Heart left ventricle (tissue), 16 donors: ENCODE data around the gene PEAK1. TPM values are rescaled to one million over a fixed set of nuclear protein-coding genes. Genes with fewer than 3 reads are reported as not detected.

Experiments
- ATAC-seq, 4 donors: fragments of 200-7000 bp; cut with Tn5 transposase; one replicate each; pipeline ENCODE4 v1.9.1; 2020 to 2022; ENCODE audit warnings: moderate library complexity in 4 of 4, mild to moderate bottlenecking in 3 of 4, moderate number of reproducible peaks in 1 of 4
- DNase-seq, 5 donors: peaks; one replicate each; pipeline ENCODE4 v3.0.0-alpha.2; 2020
- H3K27ac ChIP-seq, 12 donors: fragments of 200-600 bp; sonication (generic) in 4 of 12; one replicate each; pipeline versions ENCODE4 v1.5.0 to v1.8.0; 2016 to 2022; ENCODE audit warnings: mild to moderate bottlenecking in 2 of 12
- H3K27me3 ChIP-seq, 9 donors: fragments of 200-600 bp; sonication (generic) in 2 of 9; one replicate each; pipeline versions ENCODE4 v1.5.1 to v1.8.0; 2016 to 2022; ENCODE audit warnings: mild to moderate bottlenecking in 3 of 9
- H3K36me3 ChIP-seq, 9 donors: fragments of 200-600 bp; sonication (generic) in 2 of 9; one replicate each; pipeline versions ENCODE4 v1.5.0 to v1.8.0; 2018 to 2022; ENCODE audit warnings: mild to moderate bottlenecking in 2 of 9
- H3K4me1 ChIP-seq, 12 donors: fragments of 200-600 bp; sonication (generic) in 4 of 12; one replicate each; pipeline versions ENCODE4 v1.5.0 to v1.8.0; 2016 to 2022; ENCODE audit warnings: mild to moderate bottlenecking in 3 of 12
- H3K4me3 ChIP-seq, 12 donors: fragments of 200-600 bp; sonication (generic) in 4 of 12; one replicate each; pipeline versions ENCODE4 v1.5.0 to v1.8.0; 2017 to 2022; ENCODE audit warnings: mild to moderate bottlenecking in 9 of 12, moderate library complexity in 4 of 12
- H3K9me3 ChIP-seq, 12 donors: fragments of 200-600 bp; sonication (generic) in 4 of 12; one replicate each; pipeline versions ENCODE4 v1.5.0 to v1.8.0; 2016 to 2022; ENCODE audit warnings: mild to moderate bottlenecking in 1 of 12
- POLR2A ChIP-seq, 2 donors: fragments of 450-650 bp; IDR thresholded peaks; one replicate each; pipeline ENCODE4 v1.6.1; 2017; ENCODE audit warnings: antibody characterized with exemption in 2 of 2, mild to moderate bottlenecking in 2 of 2, moderate library complexity in 2 of 2
- WGBS, 4 donors: extraction: QIAGEN DNeasy Blood & Tissue Kit in 2 of 4; methylation state at CpG; one replicate each; pipeline versions ENCODE4 v1.1.5 to v1.1.7; 2013 to 2018; 5-methylcytosine and 5-hydroxymethylcytosine counted together
- intact Hi-C, 10 donors: fragments of 100-400 bp; cut with DNase I; formaldehyde crosslinking; loops; one replicate each; pipeline versions ENCODE4 v1.11.1 to v1.14.2; 2022
- polyA plus RNA-seq, 2 donors: library from polyadenylated mRNA; stranded (reverse); fragments of 200-250 nt; gene quantifications; one replicate each; pipeline ENCODE4 v1.2.3, GENCODE V29; 2013
- total RNA-seq, 9 donors: library from RNA; depleted of rRNA in 2 of 9; stranded (reverse); fragments of >200 nt in 2 of 9; fragmentation: NEBNext Ultra II Directional in 3 of 9; extraction: Animal tissue kit (Norgen Biotek cat#: 25700) in 3 of 9; gene quantifications; one replicate each; pipeline versions ENCODE4 v1.1.0 to v1.2.4, GENCODE V29; 2016 to 2023
- TF ChIP-seq, protein P1 (sequence below), 12 donors: fragments of 200-600 bp; sonication (generic) in 4 of 12; IDR thresholded peaks; one replicate each; pipeline versions ENCODE4 v1.5.0 to v1.8.0; 2018 to 2022; ENCODE audit warnings: antibody characterized with exemption in 12 of 12, mild to moderate bottlenecking in 5 of 12
- donor health status: ischemic (EF 13 %, LVEDD 7.1; RV severe dilation, severe dysfunction).
- donor health status: healthy with polysubstance abuse.
- donor health status: DM: no; HTN: yes; CAD: no.
- donor health status: DM: no; HTN: no; CAD: no.
- donor health status: ischemic (EF 25% LVEDD 6.9; RV normal size, moderate dysfunction).
- donor health status: ischemic (EF 25% LVEDD 5.7; RV mildly dilated, moderate dysfunction).
- donor health status: healthy.
- donor health status: DM: yes; HTN: yes; CAD: no.
- donor health status: ischemic (EF 35%, LVEDD 5.7; RV mildly dilated, moderate dysfunction).
- donor health status: nonischemic (EF 11% LVEDD 7.7; RV severe dilation, severe dysfunction).
- donor health status: DM: yes; HTN: yes; CAD: no.
- donor health status: PGD.
- donor health status: ischemic (EF 29% LVEDD 5.4; RV normal size, mild dysfunction).
- donor health status: nonischemic (EF 23%, LVEDD 6.1; RV moderate dilation, normal function).

PEAK1 gene
- total and polyA plus RNA-seq, 11 donors: 12.8 to 139 (median 86.3) TPM

GRCh38 chr15:77074350-77074749, 345.6 kb downstream of the PEAK1 start:
- intact Hi-C loops: no loop called here
- TF ChIP-seq, protein P1, sequence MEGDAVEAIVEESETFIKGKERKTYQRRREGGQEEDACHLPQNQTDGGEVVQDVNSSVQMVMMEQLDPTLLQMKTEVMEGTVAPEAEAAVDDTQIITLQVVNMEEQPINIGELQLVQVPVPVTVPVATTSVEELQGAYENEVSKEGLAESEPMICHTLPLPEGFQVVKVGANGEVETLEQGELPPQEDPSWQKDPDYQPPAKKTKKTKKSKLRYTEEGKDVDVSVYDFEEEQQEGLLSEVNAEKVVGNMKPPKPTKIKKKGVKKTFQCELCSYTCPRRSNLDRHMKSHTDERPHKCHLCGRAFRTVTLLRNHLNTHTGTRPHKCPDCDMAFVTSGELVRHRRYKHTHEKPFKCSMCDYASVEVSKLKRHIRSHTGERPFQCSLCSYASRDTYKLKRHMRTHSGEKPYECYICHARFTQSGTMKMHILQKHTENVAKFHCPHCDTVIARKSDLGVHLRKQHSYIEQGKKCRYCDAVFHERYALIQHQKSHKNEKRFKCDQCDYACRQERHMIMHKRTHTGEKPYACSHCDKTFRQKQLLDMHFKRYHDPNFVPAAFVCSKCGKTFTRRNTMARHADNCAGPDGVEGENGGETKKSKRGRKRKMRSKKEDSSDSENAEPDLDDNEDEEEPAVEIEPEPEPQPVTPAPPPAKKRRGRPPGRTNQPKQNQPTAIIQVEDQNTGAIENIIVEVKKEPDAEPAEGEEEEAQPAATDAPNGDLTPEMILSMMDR (IDR thresholded peaks at IDR 0.05): no peak
- no peak for TF ChIP-seq POLR2A (IDR thresholded peaks at IDR 0.05)
- Histone ChIP-seq H3K27me3 (no peaks in the 10 kb centered on the region), H3K9me3 (no peaks in the 10 kb centered on the region), H3K4me1 (peaks cover 0 to 14% (median 9%) of the 10 kb centered on the region in 12 donors), H3K27ac (no peak overlapping the region), H3K4me3 (no peak overlapping the region), H3K36me3 (no peaks in the 10 kb centered on the region)
- ATAC-seq: no peak
- WGBS, 4 donors: 75 to 92% (median 76%) methylated on average over 2 of the region's 2 CpGs
- DNase-seq: no peak

GRCh38 chr15:77071305-77072223, 348.3 kb downstream of the PEAK1 start:
- Histone ChIP-seq H3K27me3 (no peaks in the 10 kb centered on the region), H3K4me3 (peak overlapping the region in 11 of 12 donors; percentile 60 to 95 (median 79)), H3K36me3 (no peaks in the 10 kb centered on the region), H3K27ac (peak overlapping the region in 11 of 12 donors; percentile 69 to 96 (median 90)), H3K9me3 (no peaks in the 10 kb centered on the region), H3K4me1 (peaks cover 0 to 41% (median 29%) of the 10 kb centered on the region in 12 donors)
- ATAC-seq (no peak), DNase-seq (no peak)
- intact Hi-C loops: no loop called here
- 76 to 80% (median 77%) methylated on average over 15 of the region's 15 CpGs for WGBS, 4 donors
- TF ChIP-seq, protein P1 (IDR thresholded peaks at IDR 0.05): no peak
- TF ChIP-seq POLR2A (IDR thresholded peaks at IDR 0.05): no peak

DNA sequence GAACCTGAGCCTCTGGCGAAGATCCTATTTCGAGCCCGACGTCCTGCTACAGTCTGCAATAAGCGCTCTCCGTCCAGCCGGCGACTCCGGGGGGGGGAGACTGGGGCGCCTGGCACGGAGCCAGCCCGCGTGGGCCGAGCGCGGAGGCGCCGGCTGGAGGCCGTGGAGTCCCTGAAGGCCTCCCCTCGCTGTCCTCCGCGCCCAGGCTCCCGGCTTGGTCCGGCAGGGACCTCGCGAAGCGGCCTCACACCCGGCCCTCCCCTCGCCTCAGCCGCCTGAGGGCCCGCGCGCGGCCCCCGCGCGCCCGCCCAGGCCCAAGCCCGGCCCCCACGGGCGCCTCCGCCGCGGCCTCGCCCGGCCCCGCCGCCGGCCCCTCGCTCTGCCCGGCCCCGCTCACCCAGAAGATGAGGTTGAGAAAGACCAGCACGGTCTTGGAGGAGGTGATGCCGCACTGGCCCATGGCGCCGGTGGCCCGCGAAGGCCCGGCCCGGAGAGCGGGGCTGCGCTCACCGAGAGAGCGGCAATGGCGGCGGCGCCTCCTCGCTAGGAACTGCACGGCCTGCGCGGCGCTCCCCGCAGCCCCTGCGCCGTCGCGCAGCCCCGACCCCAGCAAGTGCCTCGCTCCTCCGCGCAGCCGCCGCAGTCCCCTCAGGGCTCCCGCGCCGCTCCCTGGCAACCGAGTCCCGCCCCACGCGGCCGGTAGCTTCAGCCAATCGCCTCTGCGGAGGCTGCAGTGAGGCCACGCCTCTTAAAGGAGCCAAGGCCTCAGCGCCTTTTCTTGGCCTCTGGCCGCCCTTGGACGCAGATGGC, 349.2 kb downstream of the PEAK1 start, which contains the start of gene TSPAN3:
Gene TSPAN3, minus strand, starts transcription at position 615 of the 810 bp plus-strand sequence. Its CDS starts 155 bp downstream, at position 460.
- ATAC-seq (peak; percentile 97 to 98 (median 98)), DNase-seq (peak; percentile 94 to 97 (median 95))
- WGBS, 4 donors: 0 to 1% (median 1%) methylated on average over 22 to 97 of the region's 97 CpGs
- no peaks in the 10 kb centered on the region for H3K36me3 ChIP-seq
- peaks cover 0 to 43% (median 29%) of the 10 kb centered on the region in 12 donors for H3K4me1 ChIP-seq
- H3K4me3 ChIP-seq: peak within 1 kb of the TSS; percentile 60 to 95 (median 78)
- H3K27ac ChIP-seq: peak within 1 kb of the TSS; percentile 26 to 96 (median 90)
- no peaks in the 10 kb centered on the region for H3K9me3 ChIP-seq
- intact Hi-C loops: no loop called here
- no peaks in the 10 kb centered on the region for H3K27me3 ChIP-seq
- TF ChIP-seq, protein P1 (IDR thresholded peaks at IDR 0.05): no peak
- TF ChIP-seq POLR2A (IDR thresholded peaks at IDR 0.05): peak; percentile 43 to 91

- H3K4me1 ChIP-seq: peaks cover 0 to 48% (median 29%) of the 10 kb centered on the region in 12 donors
- H3K27me3 ChIP-seq: no peaks in the 10 kb centered on the region
- H3K9me3 ChIP-seq: no peaks in the 10 kb centered on the region
- H3K4me3 ChIP-seq: peak overlapping the region; percentile 60 to 95 (median 78)
- no peak for DNase-seq
- no peak for ATAC-seq
- H3K27ac ChIP-seq: peak overlapping the region; percentile 26 to 96 (median 90)
- 0 to 1% (median 0%) methylated on average over 10 to 18 of the region's 18 CpGs for WGBS, 4 donors
- no peaks in the 10 kb centered on the region for H3K36me3 ChIP-seq
- intact Hi-C loops: no loop called here
- TF ChIP-seq, protein P1 (IDR thresholded peaks at IDR 0.05): no peak
- TF ChIP-seq POLR2A (IDR thresholded peaks at IDR 0.05): no peak
These were observed 349.8 kb downstream of the PEAK1 start for GRCh38 chr15:77070180-77070494.
